Ammon's horn (tissue), 1 donor: ENCODE data around the gene CHST11.

ENCODE experiments used
- DNase-seq: peaks from one replicate; pipeline ENCODE4 v3.0.0-alpha.2; 2016; ENCODE audit warnings: low spot score

Gene CHST11

GRCh38 chr12:104697186-104697585 is 240.4 kb downstream of the CHST11 start:
- DNase-seq: no peak

- DNase-seq: no peak
Measured at GRCh38 chr12:104698871-104699270, 242.1 kb downstream of the CHST11 start.

- no peak for DNase-seq
Measured at GRCh38 chr12:104699489-104700190, 242.9 kb downstream of the CHST11 start.

- DNase-seq: no peak
Measured at GRCh38 chr12:104700324-104700723, 243.6 kb downstream of the CHST11 start.

- DNase-seq: no peak
Measured at GRCh38 chr12:104701301-104701700, 244.6 kb downstream of the CHST11 start.

- no peak for DNase-seq
Measured at GRCh38 chr12:104701756-104702155, 245.0 kb downstream of the CHST11 start.

- DNase-seq: no peak
Measured at GRCh38 chr12:104702565-104703139, 245.9 kb downstream of the CHST11 start.

GRCh38 chr12:104703372-104703771 is 246.6 kb downstream of the CHST11 start:
- DNase-seq: no peak

GRCh38 chr12:104704224-104704779 is 247.6 kb downstream of the CHST11 start:
- DNase-seq: no peak

GRCh38 chr12:104707194-104707593 is 250.4 kb downstream of the CHST11 start:
- no peak for DNase-seq

- no peak for DNase-seq
Measured at GRCh38 chr12:104707794-104708558, 251.2 kb downstream of the CHST11 start.

GRCh38 chr12:104708891-104709290 is 252.1 kb downstream of the CHST11 start:
- no peak for DNase-seq

- no peak for DNase-seq
Measured at GRCh38 chr12:104709692-104710435, 253.1 kb downstream of the CHST11 start.

- peak; percentile 58 for DNase-seq
Measured at GRCh38 chr12:104710940-104711689, 254.4 kb downstream of the CHST11 start.

GRCh38 chr12:104712477-104712876 is 255.7 kb downstream of the CHST11 start:
- DNase-seq: no peak

GRCh38 chr12:104712968-104713367 is 256.2 kb downstream of the CHST11 start:
- no peak for DNase-seq

GRCh38 chr12:104713444-104713843 is 256.7 kb downstream of the CHST11 start:
- no peak for DNase-seq

- no peak for DNase-seq
Measured at GRCh38 chr12:104714369-104714768, 257.6 kb downstream of the CHST11 start.

- DNase-seq: no peak
Measured at GRCh38 chr12:104716172-104716571, 259.4 kb downstream of the CHST11 start.

- no peak for DNase-seq
Measured at GRCh38 chr12:104718304-104718929, 261.7 kb downstream of the CHST11 start.
